HepG2 (cell line): ENCODE results near the gene TEX51.

Experiments used
- CTCF ChIP-seq: sonication (generic); formaldehyde crosslinking; IDR thresholded peaks from 2 replicates; pipeline ENCODE4 v1.5.0; 2020; ENCODE audit warnings: mild to moderate bottlenecking, missing genetic modification reagents, moderate library complexity
- NFE2L1 ChIP-seq: sonication (generic); formaldehyde crosslinking; IDR thresholded peaks from 2 replicates; pipeline ENCODE4 v1.4.0; 2020; ENCODE audit warnings: missing genetic modification reagents, mild to moderate bottlenecking, borderline replicate concordance
- PAX8 ChIP-seq: sonication (generic); formaldehyde crosslinking; IDR thresholded peaks from 2 replicates; pipeline ENCODE4 v1.8.0; 2022; ENCODE audit warnings: mild to moderate bottlenecking, missing genetic modification reagents, borderline replicate concordance
- POLR2AphosphoS5 ChIP-seq: IDR thresholded peaks from 2 replicates; pipeline ENCODE4 v1.6.1; 2012; ENCODE audit warnings: low read depth, low read length
- ZNF703 ChIP-seq: sonication (generic); formaldehyde crosslinking; IDR thresholded peaks from 2 replicates; pipeline ENCODE4 v1.5.1; 2020; ENCODE audit warnings: missing genetic modification reagents, mild to moderate bottlenecking, moderate library complexity, borderline replicate concordance

GRCh38 chr2:126934809-126935208, 36.1 kb downstream of the TEX51 start:
- TF ChIP-seq PAX8 (no peak), NFE2L1 (CRISPR knock-in tag) (no peak), POLR2AphosphoS5 (no peak), ZNF703 (CRISPR knock-in tag) (no peak), CTCF (CRISPR knock-in tag) (no peak)
